Measurements from ENCODE around the gene ZFP1.
"Not testable (repeated sequence)": the region's sequence is repeated elsewhere in the genome, so short reads cannot be mapped to it uniquely, and the experiment has no call there.

ZFP1 gene

DNA sequence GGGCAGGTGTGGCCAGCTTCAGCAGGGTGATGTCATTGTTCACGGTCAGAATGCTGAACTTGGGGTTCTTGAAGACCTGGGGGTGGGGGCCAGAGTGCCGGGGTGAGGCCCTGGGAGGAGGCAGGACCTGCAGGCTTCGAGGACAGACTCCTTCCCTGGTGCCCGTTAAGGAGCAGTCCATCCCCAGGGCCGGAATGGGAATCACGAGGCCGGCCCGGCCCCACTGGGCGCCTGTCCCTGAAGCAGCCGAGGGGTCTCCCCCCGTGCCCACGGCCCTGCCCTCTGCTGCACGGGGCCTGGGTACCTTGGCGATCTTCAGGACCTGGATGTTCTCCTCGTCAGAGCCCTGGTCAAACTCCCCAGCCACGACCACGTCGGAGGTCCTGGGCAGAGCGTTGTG, 57.1 kb downstream of the ZFP1 start:
- DNase-seq, result not testable (repeated sequence)

DNA sequence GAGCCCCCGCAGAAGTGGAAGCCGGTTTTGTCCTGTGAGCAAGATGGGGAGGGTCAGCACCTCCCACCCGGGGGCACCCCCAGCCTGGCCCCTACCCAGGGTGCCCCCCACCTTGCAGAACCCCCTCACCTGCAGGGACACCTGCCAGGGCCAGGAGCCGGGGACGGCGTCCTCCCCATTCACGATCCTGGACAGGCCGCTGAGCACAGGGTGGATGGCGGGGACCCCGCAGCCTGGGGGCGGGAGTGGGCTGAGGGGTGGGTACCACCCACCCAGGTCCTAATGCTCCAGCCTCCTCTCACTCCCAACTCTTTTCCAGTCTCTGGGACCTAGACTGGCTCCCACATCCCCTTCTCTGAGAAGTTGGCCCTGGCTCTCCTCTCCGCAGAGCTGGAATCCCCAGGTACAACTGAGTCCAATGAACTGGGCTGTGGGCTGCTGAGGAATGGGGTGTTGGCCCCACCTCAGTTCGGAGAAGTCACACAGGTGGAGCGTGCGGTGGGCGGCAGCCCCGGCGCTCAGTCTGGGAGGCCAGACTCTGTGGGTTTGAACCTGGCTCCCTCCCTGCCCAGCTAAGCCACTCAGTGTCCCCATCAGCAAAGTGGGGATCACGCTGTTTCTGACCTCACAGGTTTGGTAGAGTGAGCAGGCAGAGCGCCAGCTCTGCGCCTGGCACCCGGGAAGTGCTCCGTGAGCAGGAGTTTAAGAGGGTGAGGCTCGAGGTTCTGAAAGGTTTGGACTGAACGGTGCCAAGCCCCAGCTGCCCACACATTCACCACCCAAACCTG, 57.8 kb downstream of the ZFP1 start:
- DNase-seq, result not testable (repeated sequence)

DNA sequence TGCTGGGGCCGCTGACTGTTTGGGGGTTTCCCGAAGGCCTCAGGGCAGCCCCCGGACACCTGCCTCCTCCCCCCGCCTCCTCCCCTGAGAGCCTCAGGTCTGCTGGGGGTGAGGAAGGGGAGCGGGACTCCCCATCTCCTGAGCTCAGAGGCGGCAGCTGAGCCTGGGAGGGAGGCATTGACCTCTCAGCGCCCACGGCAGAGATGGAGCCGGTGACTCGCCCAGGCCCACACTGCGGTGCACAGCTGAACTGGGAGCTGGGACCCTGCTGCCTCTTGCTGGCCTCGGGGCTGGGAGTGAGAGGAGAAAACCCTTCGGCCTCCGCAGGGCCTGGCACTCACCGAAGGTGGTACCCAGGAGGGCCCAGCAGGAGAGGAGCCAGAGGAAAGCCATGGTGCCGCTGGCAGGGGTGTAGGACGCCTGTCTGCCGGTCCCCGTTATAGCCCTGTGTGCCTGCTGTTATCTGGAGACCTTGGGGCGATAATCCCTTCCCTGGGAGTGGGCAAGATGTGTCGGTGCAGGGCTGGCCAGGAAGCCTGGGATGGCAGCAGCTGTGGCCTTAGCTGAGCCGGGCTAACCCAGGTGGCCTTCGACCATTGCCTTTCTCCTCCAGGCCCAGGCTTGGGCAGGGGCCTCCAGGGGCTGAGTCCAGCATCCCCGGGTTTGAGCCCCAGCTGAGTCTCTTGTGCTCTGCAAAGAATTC, 58.6 kb downstream of the ZFP1 start, which contains the start of gene CTRB2:
CTRB2 (minus strand) TSS at position 413 of the 703 bp plus-strand sequence; CDS start at position 393, 20 bp downstream.
- no peak for DNase-seq

GRCh38 chr16:75207831-75208230, 59.5 kb downstream of the ZFP1 start:
- no peak for DNase-seq

DNA sequence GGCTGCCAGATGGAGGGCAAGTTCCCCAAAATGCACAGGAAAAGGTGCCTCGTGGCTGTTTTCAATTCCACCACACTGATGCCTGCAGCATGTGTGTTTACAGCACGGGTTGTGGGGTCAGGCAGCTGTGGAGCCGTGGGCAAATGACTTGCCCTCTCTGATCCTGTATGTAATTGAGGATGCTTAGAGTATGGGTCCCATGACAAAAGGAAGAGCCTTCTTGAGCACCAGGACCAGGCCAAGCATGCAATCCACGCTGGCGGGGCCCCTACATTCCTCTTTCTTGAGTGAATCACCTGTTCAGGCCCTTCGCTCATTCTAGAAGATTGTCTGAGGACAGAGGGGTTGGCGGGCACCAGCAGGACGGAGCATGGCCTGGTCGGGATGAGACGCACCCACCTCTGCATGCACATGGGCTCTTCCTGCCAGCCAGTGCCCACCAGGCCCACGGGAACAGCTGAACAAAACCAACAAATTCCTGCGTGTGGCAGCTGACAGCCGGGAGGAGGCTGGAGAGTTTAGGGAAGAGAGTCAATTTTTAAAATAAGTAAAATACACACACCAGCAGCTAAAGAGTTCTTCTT, 60.0 kb downstream of the ZFP1 start:
- no peak for DNase-seq

DNA sequence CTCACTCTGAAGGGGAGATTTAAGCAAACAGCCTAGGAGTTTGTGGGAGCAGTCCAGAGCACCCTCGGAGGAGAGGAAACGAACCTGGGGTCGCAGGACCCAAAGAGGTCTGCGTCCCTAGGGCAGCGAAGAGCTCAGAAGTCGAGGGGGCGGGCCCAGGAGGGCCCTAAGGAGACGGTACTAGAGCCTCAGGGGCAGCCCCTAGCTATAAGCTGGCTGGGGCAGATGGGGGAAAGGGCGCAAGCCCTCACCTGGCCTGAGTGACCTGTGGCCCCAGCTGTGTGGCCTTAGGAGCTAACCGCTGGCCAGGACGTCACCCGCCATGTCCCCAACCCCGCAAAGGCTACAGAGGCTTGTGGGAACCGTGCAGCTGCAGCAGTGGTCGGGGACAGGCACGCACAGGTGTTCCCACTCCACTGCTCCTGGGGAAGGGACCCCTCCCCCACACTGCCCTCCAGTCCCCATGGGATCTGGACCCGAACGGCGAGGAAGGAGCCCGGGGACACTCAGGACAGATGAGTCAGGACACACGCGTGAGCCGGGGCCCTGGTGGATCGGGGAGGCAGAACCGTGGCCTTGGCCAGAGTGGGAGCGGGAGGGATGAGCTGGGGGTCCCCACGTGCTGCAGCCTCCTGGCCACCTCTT, 60.7 kb downstream of the ZFP1 start:
- DNase-seq, result no peak

GRCh38 chr16:75209514-75209913, 61.2 kb downstream of the ZFP1 start:
- not testable (repeated sequence) for DNase-seq

GRCh38 chr16:75209944-75210343, 61.6 kb downstream of the ZFP1 start:
- no peak for DNase-seq

- not testable (repeated sequence) for DNase-seq
Observed at GRCh38 chr16:75211286-75211685, 63.0 kb downstream of the ZFP1 start.

- no peak for DNase-seq
Observed at GRCh38 chr16:75216127-75216526, 67.8 kb downstream of the ZFP1 start.

- no peak for DNase-seq
Observed at GRCh38 chr16:75216576-75216975, 68.3 kb downstream of the ZFP1 start.

- no peak for DNase-seq
Observed at GRCh38 chr16:75217389-75217851, 69.1 kb downstream of the ZFP1 start.

- DNase-seq, result no peak
Observed at GRCh38 chr16:75218256-75219076, 70.1 kb downstream of the ZFP1 start, which contains the start of gene CTRB1. Gene CTRB1 (plus strand): TSS chr16:75218988. CDS start chr16:75219008, 20 bp downstream.

- DNase-seq, result no peak
Observed at GRCh38 chr16:75219088-75219487, 70.8 kb downstream of the ZFP1 start.

DNA sequence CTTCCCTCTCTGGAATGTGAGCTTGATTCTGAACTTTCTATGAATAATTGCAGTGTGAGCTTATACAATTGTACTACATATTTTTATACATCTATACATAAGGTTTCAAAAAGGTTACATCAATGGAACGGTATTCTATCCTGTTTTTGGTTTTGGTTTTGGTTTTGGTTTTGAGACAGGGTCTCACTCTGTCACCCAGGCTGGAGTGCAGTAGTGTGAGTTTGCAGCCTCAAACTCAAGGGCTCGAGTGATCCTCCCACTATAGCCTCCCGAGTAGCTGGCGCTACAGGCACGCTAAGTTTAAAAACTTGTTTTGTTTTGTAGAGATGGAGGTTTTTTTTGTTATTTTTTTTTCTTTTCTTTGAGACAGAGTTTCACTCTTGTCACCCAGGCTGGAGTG, 71.5 kb downstream of the ZFP1 start:
- no peak for DNase-seq

All from activated CD8-positive, alpha-beta memory T cell treated with anti-CD3 and anti-CD28 coated beads, Interleukin-2, amount 50 U/mL, for 4 hours (primary cell).